Measurements from ENCODE around the gene YIPF3. TPM values are rescaled to one million over a fixed set of nuclear protein-coding genes. Genes with fewer than 3 reads are reported as not detected.
"Not testable (repeated sequence)": the region's sequence is repeated elsewhere in the genome, so short reads cannot be mapped to it uniquely, and the experiment has no call there.

Gene YIPF3
- total RNA-seq, 1 donor from 2014 or later = 122 TPM

- no peak overlapping the region for H3K4me3 Mint-ChIP-seq
- peaks cover 32% of the 10 kb centered on the region for H3K36me3 Mint-ChIP-seq
- H3K9me3 Mint-ChIP-seq = no peaks in the 10 kb centered on the region
- TF ChIP-seq CTCF (conservative IDR thresholded peaks at IDR 0.05) = no peak
- no peak overlapping the region for H3K27ac Mint-ChIP-seq
- no peak for DNase-seq (ENCODE audit: extremely low spot score, unreplicated experiment)
- no peaks in the 10 kb centered on the region for H3K4me1 Mint-ChIP-seq (ENCODE audit: unreplicated experiment)
- no peaks in the 10 kb centered on the region for H3K27me3 Mint-ChIP-seq
These were observed 25.2 kb upstream of the YIPF3 start for GRCh38 chr6:43541774-43542471.

- H3K36me3 Mint-ChIP-seq = peaks cover 27% of the 10 kb centered on the region
- H3K9me3 Mint-ChIP-seq = no peaks in the 10 kb centered on the region
- no peaks in the 10 kb centered on the region for H3K27me3 Mint-ChIP-seq
- DNase-seq (ENCODE audit: extremely low spot score, unreplicated experiment) = no peak
- H3K4me3 Mint-ChIP-seq = no peak overlapping the region
- no peaks in the 10 kb centered on the region for H3K4me1 Mint-ChIP-seq (ENCODE audit: unreplicated experiment)
- TF ChIP-seq CTCF (conservative IDR thresholded peaks at IDR 0.05) = no peak
- no peak overlapping the region for H3K27ac Mint-ChIP-seq
These were observed 23.8 kb upstream of the YIPF3 start for GRCh38 chr6:43540507-43540906.

GRCh38 chr6:43539409-43539808 lies 22.7 kb upstream of the YIPF3 start:
- H3K4me3 Mint-ChIP-seq; H3K27me3 Mint-ChIP-seq; H3K27ac Mint-ChIP-seq; DNase-seq (ENCODE audit: extremely low spot score, unreplicated experiment); H3K9me3 Mint-ChIP-seq; H3K4me1 Mint-ChIP-seq (ENCODE audit: unreplicated experiment): not testable (repeated sequence)
- peaks cover 27% of the 10 kb centered on the region for H3K36me3 Mint-ChIP-seq

DNA sequence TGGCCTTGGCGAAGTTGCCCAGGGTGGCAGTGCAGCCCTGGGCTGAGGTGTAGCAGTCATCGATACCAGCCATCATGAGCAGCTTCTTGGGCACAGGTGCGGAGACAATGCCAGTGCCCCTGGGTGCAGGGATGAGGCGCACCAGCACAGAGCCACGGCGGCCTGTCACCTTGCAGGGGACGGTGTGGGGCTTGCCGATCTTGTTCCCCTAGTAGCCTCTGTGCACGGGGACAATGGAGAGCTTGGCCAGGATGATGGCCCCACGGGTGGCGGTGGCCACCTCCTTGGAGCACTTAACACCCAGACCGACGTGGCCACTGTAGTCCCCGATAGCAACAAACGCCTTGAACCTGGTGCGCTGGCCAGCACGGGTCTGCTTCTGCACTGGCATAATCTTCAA lies 22.3 kb upstream of the YIPF3 start:
- DNase-seq (ENCODE audit: extremely low spot score, unreplicated experiment); H3K4me1 Mint-ChIP-seq (ENCODE audit: unreplicated experiment); H3K27me3 Mint-ChIP-seq; H3K4me3 Mint-ChIP-seq; H3K27ac Mint-ChIP-seq; H3K9me3 Mint-ChIP-seq: not testable (repeated sequence)
- H3K36me3 Mint-ChIP-seq = peaks cover 26% of the 10 kb centered on the region

DNA sequence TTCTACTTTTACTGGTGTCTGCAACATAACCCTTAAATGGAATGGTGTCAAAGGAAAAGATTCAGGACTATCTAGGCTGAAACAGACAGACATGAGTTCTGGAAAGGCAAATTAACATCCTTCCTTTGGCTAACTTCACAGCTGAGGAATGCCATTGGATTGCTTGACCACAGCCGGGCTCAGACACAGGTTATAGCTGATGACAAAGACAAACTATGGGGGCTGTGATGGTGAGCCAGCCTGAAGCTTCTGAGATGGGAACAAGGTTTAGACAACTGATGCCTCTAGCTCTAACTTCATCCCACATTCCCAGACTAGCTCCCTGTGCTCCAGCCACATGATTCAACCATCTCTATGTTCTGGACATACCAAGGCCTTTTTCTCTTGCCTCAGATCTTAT lies 15.5 kb upstream of the YIPF3 start:
- TF ChIP-seq CTCF (conservative IDR thresholded peaks at IDR 0.05) = no peak
- H3K4me1 Mint-ChIP-seq (ENCODE audit: unreplicated experiment) = no peaks in the 10 kb centered on the region
- no peak for DNase-seq (ENCODE audit: extremely low spot score, unreplicated experiment)
- H3K27ac Mint-ChIP-seq = no peak overlapping the region
- peaks cover 15% of the 10 kb centered on the region for H3K36me3 Mint-ChIP-seq
- H3K27me3 Mint-ChIP-seq = no peaks in the 10 kb centered on the region
- no peaks in the 10 kb centered on the region for H3K9me3 Mint-ChIP-seq
- H3K4me3 Mint-ChIP-seq = no peak overlapping the region

DNA sequence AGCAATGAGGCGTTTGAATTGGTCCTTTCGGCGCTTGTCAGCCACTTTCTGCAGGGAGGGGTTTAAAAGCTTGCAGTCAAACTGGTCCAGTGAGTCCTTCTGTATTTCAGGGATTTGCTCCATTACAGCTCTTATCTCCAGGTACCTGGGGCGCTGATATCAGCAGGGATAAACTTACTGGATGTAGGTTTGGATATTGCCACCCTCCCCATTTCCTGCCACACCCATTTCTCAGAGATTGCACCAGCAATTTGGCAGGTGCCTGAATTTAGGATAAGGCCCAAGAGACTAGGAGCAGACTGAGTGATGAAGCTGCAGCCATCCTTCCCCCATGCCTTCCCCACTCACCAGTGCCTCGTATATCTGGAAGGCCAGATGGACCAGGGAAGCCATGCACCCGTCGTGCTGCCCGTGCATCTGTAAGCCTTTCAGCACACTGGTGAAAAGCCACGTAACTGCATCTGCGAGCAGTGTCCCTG lies 7.8 kb upstream of the YIPF3 start:
- no peaks in the 10 kb centered on the region for H3K4me1 Mint-ChIP-seq (ENCODE audit: unreplicated experiment)
- peaks cover 21% of the 10 kb centered on the region for H3K36me3 Mint-ChIP-seq
- no peak overlapping the region for H3K4me3 Mint-ChIP-seq
- H3K27ac Mint-ChIP-seq = peak overlapping the region; percentile 72
- no peaks in the 10 kb centered on the region for H3K9me3 Mint-ChIP-seq
- no peaks in the 10 kb centered on the region for H3K27me3 Mint-ChIP-seq
- no peak for DNase-seq (ENCODE audit: extremely low spot score, unreplicated experiment)
- no peak for TF ChIP-seq CTCF (conservative IDR thresholded peaks at IDR 0.05)

Measured in type B pancreatic cell (in vitro differentiated cells).